GM23338 (cell line): Measurements from ENCODE around the gene ZNF292. TPM values are rescaled to one million over a fixed set of nuclear protein-coding genes. Genes with fewer than 3 reads are reported as not detected.

Experiments used
- ATAC-seq: fragments of 200-7000 bp; cut with Tn5 transposase; 3 replicates; pipeline ENCODE4 v1.9.1; 2020
- DNase-seq: peaks from one replicate; pipeline ENCODE4 v3.0.0-alpha.2; 2015; ENCODE audit warnings: low spot score
- H2AFZ ChIP-seq: fragments of 200-600 bp; sonication (generic); 2 replicates; pipeline ENCODE4 v1.8.0; 2016; ENCODE audit warnings: antibody characterized with exemption, mild to moderate bottlenecking, moderate library complexity
- H3F3A ChIP-seq: fragments of 200-600 bp; sonication (generic); replicated peaks from 2 replicates; pipeline ENCODE4 v1.8.0; 2017; ENCODE audit warnings: antibody characterized with exemption, mixed run types, low read depth
- H3K27ac ChIP-seq: fragments of 200-600 bp; sonication (generic); 2 replicates; pipeline ENCODE4 v1.6.1; 2016; ENCODE audit warnings: low read depth
- H3K27me3 ChIP-seq: fragments of 200-600 bp; sonication (generic); 2 replicates; pipeline ENCODE4 v1.8.0; 2016; ENCODE audit warnings: mild to moderate bottlenecking, mixed run types, moderate library complexity; ENCODE audit not compliant: insufficient read depth
- H3K36me3 ChIP-seq: fragments of 200-600 bp; sonication (generic); 2 replicates; pipeline ENCODE4 v1.8.0; 2016; ENCODE audit warnings: mild to moderate bottlenecking; ENCODE audit not compliant: insufficient read depth
- H3K4me1 ChIP-seq: fragments of 200-600 bp; sonication (generic); 2 replicates; pipeline ENCODE4 v1.8.0; 2016; ENCODE audit warnings: mild to moderate bottlenecking, moderate library complexity; ENCODE audit not compliant: insufficient read depth
- H3K4me2 ChIP-seq: fragments of 200-600 bp; sonication (generic); 2 replicates; pipeline ENCODE4 v1.7.1; 2017; ENCODE audit warnings: mixed run types
- H3K4me3 ChIP-seq: fragments of 200-600 bp; sonication (generic); 2 replicates; pipeline ENCODE4 v1.6.1; 2016; ENCODE audit warnings: mixed run types
- H3K79me2 ChIP-seq: fragments of 200-600 bp; sonication (generic); replicated peaks from 2 replicates; pipeline ENCODE4 v1.8.0; 2017; ENCODE audit warnings: mild to moderate bottlenecking; ENCODE audit not compliant: insufficient read depth
- H3K9me2 ChIP-seq: fragments of 200-600 bp; sonication (generic); 2 replicates; pipeline ENCODE4 v1.8.0; 2017; ENCODE audit not compliant: insufficient read depth
- H4K20me1 ChIP-seq: fragments of 200-600 bp; sonication (generic); replicated peaks from 2 replicates; pipeline ENCODE4 v1.8.0; 2017; ENCODE audit warnings: mild to moderate bottlenecking; ENCODE audit not compliant: insufficient read depth
- H3K27ac Mint-ChIP-seq: 2 replicates; pipeline ENCODE4 v1.8.0; 2020; ENCODE audit warnings: inconsistent platforms, mild to moderate bottlenecking, moderate library complexity, mixed read lengths
- H3K27me3 Mint-ChIP-seq: 3 replicates; pipeline ENCODE4 v1.8.0; 2022; ENCODE audit warnings: low read depth, mild to moderate bottlenecking, moderate library complexity, mixed read lengths, inconsistent platforms; ENCODE audit not compliant: insufficient read depth, poor library complexity
- H3K36me3 Mint-ChIP-seq: 3 replicates; pipeline ENCODE4 v1.8.0; 2021; ENCODE audit warnings: low read depth, mild to moderate bottlenecking, inconsistent platforms, moderate library complexity, mixed read lengths
- H3K4me1 Mint-ChIP-seq: 3 replicates; pipeline ENCODE4 v1.8.0; 2020; ENCODE audit warnings: mild to moderate bottlenecking, inconsistent platforms, mixed read lengths
- H3K4me3 Mint-ChIP-seq: 3 replicates; pipeline ENCODE4 v1.8.0; 2021; ENCODE audit warnings: moderate library complexity, mild to moderate bottlenecking, inconsistent platforms, mixed read lengths
- H3K9me3 Mint-ChIP-seq: 3 replicates; pipeline ENCODE4 v1.8.0; 2020; ENCODE audit warnings: moderate library complexity, mild to moderate bottlenecking, inconsistent platforms, mixed read lengths
- CREB1 ChIP-seq: fragments of 250-450 bp; sonication (Bioruptor Pico); IDR thresholded peaks from 2 replicates; pipeline ENCODE4 v1.5.0; 2020; ENCODE audit warnings: low read depth, mild to moderate bottlenecking, moderate library complexity
- EZH2phosphoT487 ChIP-seq: fragments of 200-600 bp; sonication (generic); IDR thresholded peaks from one replicate; pipeline ENCODE4 v1.8.1; 2018; ENCODE audit warnings: antibody characterized with exemption; ENCODE audit not compliant: unreplicated experiment
- JUNB ChIP-seq: IDR thresholded peaks from one replicate; pipeline ENCODE4 v1.6.1; 2016; ENCODE audit warnings: antibody characterized with exemption; ENCODE audit not compliant: unreplicated experiment
- POLR2AphosphoS5 ChIP-seq: IDR thresholded peaks from 2 replicates; pipeline ENCODE4 v1.6.1; 2016; ENCODE audit warnings: antibody characterized with exemption, low read depth
- STAT1 ChIP-seq: IDR thresholded peaks from one replicate; pipeline ENCODE4 v1.6.1; 2016; ENCODE audit warnings: antibody characterized with exemption; ENCODE audit not compliant: unreplicated experiment
- ZNF331 ChIP-seq: fragments of 250-450 bp; sonication (Bioruptor Pico); IDR thresholded peaks from 2 replicates; pipeline ENCODE4 v1.5.0; 2020; ENCODE audit warnings: low read depth, mild to moderate bottlenecking, moderate library complexity
- polyA plus RNA-seq: library from polyadenylated mRNA; unstranded; fragments of >200 nt; fragmentation: Nextera tagmentation; extraction: Ambion mirVana; gene quantifications from 2 replicates; pipeline ENCODE4 v1.2.1, GENCODE V29; 2016
- total RNA-seq: library from RNA; depleted of rRNA; stranded (reverse); fragments of >200 nt; shearing (Covaris generic); gene quantifications from 2 replicates; pipeline ENCODE4 v1.2.3, GENCODE V29; 2014
- TF ChIP-seq, protein P1 (sequence below): IDR thresholded peaks from 2 replicates; pipeline ENCODE4 v1.6.1; 2016; ENCODE audit warnings: antibody characterized with exemption
- TF ChIP-seq, protein P2 (sequence below), 2 experiments: fragments of 200-600 bp in 1 of 2; sonication (generic) in 1 of 2; conservative IDR thresholded peaks; 2 replicates each; pipeline versions ENCODE4 v1.5.1 to v1.6.1; 2016 to 2017; ENCODE audit warnings: antibody characterized with exemption in 2 of 2, low read depth in 2 of 2, mild to moderate bottlenecking in 2 of 2, moderate library complexity in 1 of 2

The ZNF292 gene
- total and polyA plus RNA-seq, 2 experiments from 2014 or later, result 45.7 to 67.9 TPM

DNA sequence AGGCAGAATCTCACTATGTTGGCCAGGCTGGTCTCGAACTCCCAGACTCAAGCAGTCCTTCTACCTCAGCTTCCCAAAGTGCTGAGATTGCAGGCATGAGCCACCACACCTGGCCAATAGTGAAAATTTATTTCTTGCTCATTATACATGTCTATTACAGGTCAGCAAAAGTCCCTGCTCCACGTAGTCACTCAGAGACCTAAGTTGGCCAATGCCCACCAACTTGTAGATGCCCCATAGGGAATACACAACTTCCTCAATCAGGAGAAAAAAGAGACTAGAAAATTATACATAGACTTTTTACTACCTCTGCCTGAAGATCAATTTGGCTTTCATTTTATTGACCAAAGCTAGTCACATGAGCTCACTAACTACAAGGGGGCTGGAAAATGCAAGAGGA lies 38.4 kb upstream of the ZNF292 start:
- H3K27ac ChIP-seq, result no peak overlapping the region
- peaks cover 25% of the 10 kb centered on the region for H3K4me1 Mint-ChIP-seq
- H3K79me2 ChIP-seq, result no peaks in the 10 kb centered on the region
- ATAC-seq (no peak), DNase-seq (no peak)
- H3K4me3 ChIP-seq, result no peak overlapping the region
- H3K4me1 ChIP-seq, result peaks cover 19% of the 10 kb centered on the region
- H3K4me3 Mint-ChIP-seq, result no peak overlapping the region
- H3K9me3 Mint-ChIP-seq, result peaks cover 3% of the 10 kb centered on the region; the same call in 2 of the 3 replicates
- 0 out of 2 replicates have a peak overlapping the region, but pooled peaks have one; percentile 44 for H3K27ac Mint-ChIP-seq
- H3K36me3 Mint-ChIP-seq, result peaks cover 1% of the 10 kb centered on the region; the same call in 2 of the 3 replicates
- H3K9me2 ChIP-seq, result 0 out of 2 replicates have a peak, but pooled peaks cover 3% of the 10 kb centered on the region
- H2AFZ ChIP-seq, result no peak overlapping the region
- H3F3A ChIP-seq, result 0 out of 2 replicates have a peak, but pooled peaks cover 2% of the 10 kb centered on the region
- no peaks in the 10 kb centered on the region for H3K36me3 ChIP-seq
- peaks cover 6% of the 10 kb centered on the region for H3K27me3 Mint-ChIP-seq
- no peak overlapping the region for H3K4me2 ChIP-seq
- H3K27me3 ChIP-seq, result no peaks in the 10 kb centered on the region
- no peaks in the 10 kb centered on the region for H4K20me1 ChIP-seq
- TF ChIP-seq CREB1 (CRISPR knock-in tag), result no peak
- TF ChIP-seq ZNF331 (CRISPR knock-in tag), result no peak
- TF ChIP-seq, protein P1, sequence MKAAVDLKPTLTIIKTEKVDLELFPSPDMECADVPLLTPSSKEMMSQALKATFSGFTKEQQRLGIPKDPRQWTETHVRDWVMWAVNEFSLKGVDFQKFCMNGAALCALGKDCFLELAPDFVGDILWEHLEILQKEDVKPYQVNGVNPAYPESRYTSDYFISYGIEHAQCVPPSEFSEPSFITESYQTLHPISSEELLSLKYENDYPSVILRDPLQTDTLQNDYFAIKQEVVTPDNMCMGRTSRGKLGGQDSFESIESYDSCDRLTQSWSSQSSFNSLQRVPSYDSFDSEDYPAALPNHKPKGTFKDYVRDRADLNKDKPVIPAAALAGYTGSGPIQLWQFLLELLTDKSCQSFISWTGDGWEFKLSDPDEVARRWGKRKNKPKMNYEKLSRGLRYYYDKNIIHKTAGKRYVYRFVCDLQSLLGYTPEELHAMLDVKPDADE, result no peak
- TF ChIP-seq, protein P2, sequence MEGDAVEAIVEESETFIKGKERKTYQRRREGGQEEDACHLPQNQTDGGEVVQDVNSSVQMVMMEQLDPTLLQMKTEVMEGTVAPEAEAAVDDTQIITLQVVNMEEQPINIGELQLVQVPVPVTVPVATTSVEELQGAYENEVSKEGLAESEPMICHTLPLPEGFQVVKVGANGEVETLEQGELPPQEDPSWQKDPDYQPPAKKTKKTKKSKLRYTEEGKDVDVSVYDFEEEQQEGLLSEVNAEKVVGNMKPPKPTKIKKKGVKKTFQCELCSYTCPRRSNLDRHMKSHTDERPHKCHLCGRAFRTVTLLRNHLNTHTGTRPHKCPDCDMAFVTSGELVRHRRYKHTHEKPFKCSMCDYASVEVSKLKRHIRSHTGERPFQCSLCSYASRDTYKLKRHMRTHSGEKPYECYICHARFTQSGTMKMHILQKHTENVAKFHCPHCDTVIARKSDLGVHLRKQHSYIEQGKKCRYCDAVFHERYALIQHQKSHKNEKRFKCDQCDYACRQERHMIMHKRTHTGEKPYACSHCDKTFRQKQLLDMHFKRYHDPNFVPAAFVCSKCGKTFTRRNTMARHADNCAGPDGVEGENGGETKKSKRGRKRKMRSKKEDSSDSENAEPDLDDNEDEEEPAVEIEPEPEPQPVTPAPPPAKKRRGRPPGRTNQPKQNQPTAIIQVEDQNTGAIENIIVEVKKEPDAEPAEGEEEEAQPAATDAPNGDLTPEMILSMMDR (conservative IDR thresholded peaks at IDR 0.05; ENCODE audit: low read depth in 2 of 2), result no peak
- no peak for TF ChIP-seq POLR2AphosphoS5
- no peak for TF ChIP-seq STAT1

DNA sequence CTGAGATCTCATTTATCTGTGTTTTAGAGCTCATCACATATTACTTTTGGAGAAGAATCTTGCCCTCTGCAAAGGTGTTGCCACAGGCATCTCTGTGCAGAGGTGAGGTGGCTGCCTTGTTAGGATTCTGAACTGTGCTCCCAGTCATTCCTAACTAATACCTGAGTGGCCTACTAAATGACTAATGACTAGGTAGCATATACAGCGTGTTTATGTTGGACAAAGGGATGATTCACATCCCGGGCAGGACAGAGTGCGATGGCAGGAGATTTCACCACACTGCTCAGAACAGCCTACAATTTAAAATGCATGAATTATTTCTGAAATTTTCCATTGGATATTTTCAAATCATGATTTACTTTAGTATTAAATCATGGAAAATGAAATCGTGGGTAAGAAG lies 37.3 kb upstream of the ZNF292 start:
- Histone ChIP-seq H3K9me2 (0 out of 2 replicates have a peak, but pooled peaks cover 3% of the 10 kb centered on the region), H2AFZ (no peak overlapping the region), H3K4me2 (no peak overlapping the region), H3K27ac (no peak overlapping the region), H3F3A (0 out of 2 replicates have a peak, but pooled peaks cover 2% of the 10 kb centered on the region), H4K20me1 (no peaks in the 10 kb centered on the region), H3K4me1 (peaks cover 19% of the 10 kb centered on the region), H3K79me2 (no peaks in the 10 kb centered on the region), H3K36me3 (no peaks in the 10 kb centered on the region), H3K4me3 (no peak overlapping the region), H3K27me3 (no peaks in the 10 kb centered on the region)
- Mint-ChIP-seq H3K27me3 (peaks cover 7% of the 10 kb centered on the region), H3K4me1 (peaks cover 25% of the 10 kb centered on the region), H3K4me3 (no peak overlapping the region), H3K9me3 (peaks cover 6% of the 10 kb centered on the region; the same call in 2 of the 3 replicates), H3K36me3 (peaks cover 5% of the 10 kb centered on the region; the same call in 2 of the 3 replicates), H3K27ac (no peak overlapping the region)
- no peak for ATAC-seq
- no peak for TF ChIP-seq EZH2phosphoT487
- TF ChIP-seq JUNB, result no peak
- no peak for DNase-seq
